ENCODE results near the gene RRM1. TPM values are rescaled to one million over a fixed set of nuclear protein-coding genes. Genes with fewer than 3 reads are reported as not detected.
"Not testable (repeated sequence)": the region's sequence is repeated elsewhere in the genome, so short reads cannot be mapped to it uniquely, and the experiment has no call there.

Gene RRM1
- 100 to 1,000 TPM in 1 of 4 donors, 10 to 100 TPM in 3; 69.8 to 137 (median 86.6) TPM for total RNA-seq

- intact Hi-C loops (cut with DNase I; ENCODE audit: low total_unique reads), result no loop called here
- TF ChIP-seq POLR2A (IDR thresholded peaks at IDR 0.05), result peak in 1 of 2 donors; percentile 14
- TF ChIP-seq CTCF (IDR thresholded peaks at IDR 0.05), result no peak
- peak within 1 kb of the TSS; percentile 46 for H3K4me3 ChIP-seq (ENCODE audit: low read depth, poor library complexity, severe bottlenecking)
- peak; percentile 93 to 99 for DNase-seq (ENCODE audit: low spot score in 2 of 2)
- WGBS, 2 donors, result 0% methylated on average over 69 to 72 of the region's 74 CpGs
Measured at GRCh38 chr11:4094348-4095291, at the start of gene RRM1. Gene RRM1, plus strand, starts transcription at chr11:4094799. Its CDS starts 214 bp downstream, at chr11:4095013.

- TF ChIP-seq POLR2A (IDR thresholded peaks at IDR 0.05), result no peak
- no peak for TF ChIP-seq CTCF (IDR thresholded peaks at IDR 0.05)
- intact Hi-C loops (cut with DNase I; ENCODE audit: low total_unique reads), result no loop called here
- no peak overlapping the region for H3K4me3 ChIP-seq (ENCODE audit: low read depth, poor library complexity, severe bottlenecking)
- peak in 1 of 2 donors; percentile 22 for DNase-seq (ENCODE audit: low spot score in 2 of 2)
- WGBS, 2 donors, result 34 to 37% methylated on average over 4 of the region's 4 CpGs
Measured at GRCh38 chr11:4044976-4045646, 49.5 kb upstream of the RRM1 start.

GRCh38 chr11:4048340-4048739, 46.3 kb upstream of the RRM1 start:
- intact Hi-C loops (cut with DNase I; ENCODE audit: low total_unique reads), result no loop called here
- no peak for DNase-seq (ENCODE audit: low spot score in 2 of 2)
- TF ChIP-seq POLR2A (IDR thresholded peaks at IDR 0.05) (no peak), CTCF (IDR thresholded peaks at IDR 0.05) (no peak)
- no peak overlapping the region for H3K4me3 ChIP-seq (ENCODE audit: low read depth, poor library complexity, severe bottlenecking)

- TF ChIP-seq POLR2A (IDR thresholded peaks at IDR 0.05) (no peak), CTCF (IDR thresholded peaks at IDR 0.05) (no peak)
- WGBS, 2 donors, result 84 to 92% methylated on average over 4 of the region's 4 CpGs
- no peak for DNase-seq (ENCODE audit: low spot score in 2 of 2)
- no peak overlapping the region for H3K4me3 ChIP-seq (ENCODE audit: low read depth, poor library complexity, severe bottlenecking)
- intact Hi-C loops (cut with DNase I; ENCODE audit: low total_unique reads), result no loop called here
Measured at GRCh38 chr11:4049006-4049405, 45.6 kb upstream of the RRM1 start.

- 90 to 93% methylated on average over 1 of the region's 1 CpG for WGBS, 2 donors
- intact Hi-C loops (cut with DNase I; ENCODE audit: low total_unique reads), result no loop called here
- TF ChIP-seq CTCF (IDR thresholded peaks at IDR 0.05), result no peak
- TF ChIP-seq POLR2A (IDR thresholded peaks at IDR 0.05), result no peak
- DNase-seq (ENCODE audit: low spot score in 2 of 2), result no peak
- no peak overlapping the region for H3K4me3 ChIP-seq (ENCODE audit: low read depth, poor library complexity, severe bottlenecking)
Measured at GRCh38 chr11:4050138-4050537, 44.5 kb upstream of the RRM1 start.

- 79 to 93% methylated on average over 4 of the region's 4 CpGs for WGBS, 2 donors
- H3K4me3 ChIP-seq (ENCODE audit: low read depth, poor library complexity, severe bottlenecking); DNase-seq (ENCODE audit: low spot score in 2 of 2); intact Hi-C loops (cut with DNase I; ENCODE audit: low total_unique reads): not testable (repeated sequence)
Measured at GRCh38 chr11:4053200-4053599, 41.4 kb upstream of the RRM1 start.
